Neuronal stem cell (in vitro differentiated cells): ENCODE data around the gene WNT3.

ENCODE experiments used
- DNase-seq: peaks from one replicate; pipeline ENCODE4 v3.0.0-alpha.2; 2013; ENCODE audit warnings: low spot score
- H2AFZ ChIP-seq: one replicate; pipeline ENCODE4 v1.6.1; 2013; ENCODE audit warnings: mild to moderate bottlenecking, low read length, inconsistent platforms
- H2AK5ac ChIP-seq: 2 replicates; pipeline ENCODE4 v1.6.1; 2013; ENCODE audit warnings: low read depth, mild to moderate bottlenecking, inconsistent platforms, low read length, moderate library complexity, mixed read lengths
- H2BK120ac ChIP-seq: 2 replicates; pipeline ENCODE4 v1.6.1; 2013; ENCODE audit warnings: low read depth, mild to moderate bottlenecking, inconsistent platforms, low read length, moderate library complexity, mixed read lengths
- H2BK12ac ChIP-seq: one replicate; pipeline ENCODE4 v1.6.1; 2013; ENCODE audit warnings: low read length, inconsistent platforms
- H2BK15ac ChIP-seq: 2 replicates; pipeline ENCODE4 v1.6.1; 2013; ENCODE audit warnings: mild to moderate bottlenecking, low read length, inconsistent platforms, mixed read lengths
- H2BK5ac ChIP-seq: one replicate; pipeline ENCODE4 v1.6.1; 2013; ENCODE audit warnings: inconsistent platforms, mild to moderate bottlenecking, low read length, moderate library complexity
- H3K14ac ChIP-seq: one replicate; pipeline ENCODE4 v1.6.1; 2013; ENCODE audit warnings: low read length, inconsistent platforms
- H3K18ac ChIP-seq: 2 replicates; pipeline ENCODE4 v1.6.1; 2013; ENCODE audit warnings: low read length, inconsistent platforms
- H3K23ac ChIP-seq: 2 replicates; pipeline ENCODE4 v1.6.1; 2013; ENCODE audit warnings: low read depth, mild to moderate bottlenecking, mixed read lengths, low read length, inconsistent platforms; ENCODE audit not compliant: poor library complexity
- H3K27ac ChIP-seq: replicated peaks from 3 replicates; pipeline ENCODE4 v1.5.1; 2013; ENCODE audit warnings: low read length, inconsistent platforms
- H3K27me3 ChIP-seq, 3 experiments: 2 replicates each; pipeline ENCODE4 v1.6.1; 2013; ENCODE audit warnings: low read length in 3 of 3, mild to moderate bottlenecking in 2 of 3, inconsistent platforms in 1 of 3, low read depth in 1 of 3, mixed read lengths in 1 of 3, moderate library complexity in 1 of 3; ENCODE audit not compliant: control insufficient read depth in 3 of 3, insufficient read depth in 3 of 3
- H3K36me3 ChIP-seq, 2 donors: replicated peaks in 1 of 2; 2 replicates each; pipeline ENCODE4 v1.6.1; 2013; ENCODE audit warnings: low read length in 2 of 2; ENCODE audit not compliant: control insufficient read depth in 2 of 2, insufficient read depth in 2 of 2
- H3K4ac ChIP-seq: 2 replicates; pipeline ENCODE4 v1.6.1; 2013; ENCODE audit warnings: inconsistent platforms, mild to moderate bottlenecking, low read length, moderate library complexity
- H3K4me1 ChIP-seq, 2 donors: 1 replicate in 1 of 2; 2 replicates in 1 of 2; pipeline ENCODE4 v1.6.1; 2013; ENCODE audit warnings: low read length in 2 of 2, low read depth in 1 of 2; ENCODE audit not compliant: control insufficient read depth in 2 of 2, insufficient read depth in 1 of 2
- H3K4me2 ChIP-seq: one replicate; pipeline ENCODE4 v1.6.1; 2013; ENCODE audit warnings: mild to moderate bottlenecking, low read length, inconsistent platforms; ENCODE audit not compliant: insufficient read depth, poor library complexity, severe bottlenecking
- H3K4me3 ChIP-seq, 2 donors: 2 replicates each; pipeline ENCODE4 v1.5.1; 2013; ENCODE audit warnings: low read length in 2 of 2, mild to moderate bottlenecking in 2 of 2, inconsistent platforms in 1 of 2, moderate library complexity in 1 of 2
- H3K79me1 ChIP-seq: one replicate; pipeline ENCODE4 v1.6.1; 2013; ENCODE audit warnings: low read depth, mild to moderate bottlenecking, inconsistent platforms, low read length, moderate library complexity
- H3K9ac ChIP-seq: one replicate; pipeline ENCODE4 v1.6.1; 2013; ENCODE audit warnings: mild to moderate bottlenecking, low read depth, low read length, inconsistent platforms; ENCODE audit not compliant: poor library complexity
- H3K9me3 ChIP-seq, 2 donors: replicated peaks in 1 of 2; 2 replicates each; pipeline versions ENCODE3 to v1.6.1; 2013; ENCODE audit warnings: low read length in 2 of 2, mild to moderate bottlenecking in 2 of 2, inconsistent platforms in 1 of 2, low read depth in 1 of 2, mixed read lengths in 1 of 2, moderate library complexity in 1 of 2; ENCODE audit not compliant: control insufficient read depth in 2 of 2, insufficient read depth in 1 of 2
- H4K8ac ChIP-seq: one replicate; pipeline ENCODE4 v1.6.1; 2013; ENCODE audit warnings: low read depth, mild to moderate bottlenecking, inconsistent platforms, low read length, moderate library complexity
- H4K91ac ChIP-seq: one replicate; pipeline ENCODE4 v1.6.1; 2013; ENCODE audit warnings: low read length, low read depth, mild to moderate bottlenecking, inconsistent platforms; ENCODE audit not compliant: poor library complexity
- WGBS, 2 donors: extraction: QIAGEN DNeasy Blood & Tissue Kit; methylation state at CpG; one replicate each; pipeline ENCODE4 v1.1.7; 2013; ENCODE audit warnings: missing lambda C conversion rate in 2 of 2, mixed read lengths in 1 of 2; ENCODE audit not compliant: insufficient read length in 2 of 2, insufficient replicate concordance in 1 of 2; ENCODE audit errors: extremely low coverage in 2 of 2; 5-methylcytosine and 5-hydroxymethylcytosine counted together

Gene WNT3

GRCh38 chr17:46792071-46792470 lies 26.4 kb downstream of the WNT3 start:
- no peak overlapping the region for H4K91ac ChIP-seq
- H3K4me3 ChIP-seq = no peak overlapping the region
- no peak overlapping the region for H2AK5ac ChIP-seq
- peaks cover 0 to 8% of the 10 kb centered on the region in 2 donors for H3K36me3 ChIP-seq
- no peak overlapping the region for H2BK15ac ChIP-seq
- no peaks in the 10 kb centered on the region for H3K27me3 ChIP-seq
- no peak overlapping the region for H3K14ac ChIP-seq
- H3K4me2 ChIP-seq = no peak overlapping the region
- H4K8ac ChIP-seq = no peak overlapping the region
- H2BK5ac ChIP-seq = no peak overlapping the region
- no peak overlapping the region for H3K27ac ChIP-seq
- H2BK12ac ChIP-seq = no peak overlapping the region
- DNase-seq = no peak
- no peaks in the 10 kb centered on the region for H3K79me1 ChIP-seq
- H3K9me3 ChIP-seq = peaks cover 4% of the 10 kb centered on the region in 2 donors
- no peak overlapping the region for H2AFZ ChIP-seq
- peaks cover 4 to 17% of the 10 kb centered on the region in 2 donors for H3K4me1 ChIP-seq
- H3K23ac ChIP-seq = no peak overlapping the region
- no peak overlapping the region for H3K4ac ChIP-seq
- no peak overlapping the region for H2BK120ac ChIP-seq
- no peak overlapping the region for H3K18ac ChIP-seq
- no CpG with 5 or more reads among the region's 4 CpGs for WGBS, 2 donors
- no peak overlapping the region for H3K9ac ChIP-seq

DNA sequence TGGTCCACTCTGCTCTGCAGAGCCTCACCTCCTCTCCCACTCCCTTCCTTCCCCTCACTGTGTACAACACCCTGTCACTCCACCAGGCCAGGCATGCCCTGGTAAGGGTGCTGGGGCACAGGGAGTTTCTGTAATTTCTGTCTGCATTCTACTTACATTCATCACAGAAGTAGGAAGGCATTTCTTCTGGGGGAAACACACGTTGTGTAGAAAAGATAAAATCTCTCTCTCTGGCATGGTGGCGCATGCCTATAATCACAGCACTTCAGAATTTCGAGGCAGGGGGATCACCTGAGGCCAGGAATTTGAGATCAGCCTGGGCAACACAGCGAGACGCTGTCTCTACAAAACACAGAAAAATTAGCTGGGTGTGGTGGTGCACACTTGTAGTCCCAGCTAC lies 27.0 kb downstream of the WNT3 start:
- H2BK15ac ChIP-seq = no peak overlapping the region
- DNase-seq = no peak
- peaks cover 0 to 1% (median 0%) of the 10 kb centered on the region in 3 experiments for H3K27me3 ChIP-seq
- H2BK12ac ChIP-seq = no peak overlapping the region
- H3K27ac ChIP-seq = no peak overlapping the region
- no peak overlapping the region for H4K91ac ChIP-seq
- H3K79me1 ChIP-seq = no peaks in the 10 kb centered on the region
- no peak overlapping the region for H4K8ac ChIP-seq
- H2AK5ac ChIP-seq = no peak overlapping the region
- no peak overlapping the region for H2AFZ ChIP-seq
- H2BK120ac ChIP-seq = no peak overlapping the region
- no peak overlapping the region for H2BK5ac ChIP-seq
- no peak overlapping the region for H3K14ac ChIP-seq
- H3K4me3 ChIP-seq = no peak overlapping the region
- WGBS, 2 donors = no CpG with 5 or more reads among the region's 5 CpGs
- H3K4me1 ChIP-seq = peaks cover 4 to 17% of the 10 kb centered on the region in 2 donors
- H3K18ac ChIP-seq = no peak overlapping the region
- H3K4me2 ChIP-seq = no peak overlapping the region
- H3K9me3 ChIP-seq = peaks cover 4% of the 10 kb centered on the region in 2 donors
- no peak overlapping the region for H3K23ac ChIP-seq
- H3K4ac ChIP-seq = no peak overlapping the region
- peaks cover 0 to 8% of the 10 kb centered on the region in 2 donors for H3K36me3 ChIP-seq
- no peak overlapping the region for H3K9ac ChIP-seq

DNA sequence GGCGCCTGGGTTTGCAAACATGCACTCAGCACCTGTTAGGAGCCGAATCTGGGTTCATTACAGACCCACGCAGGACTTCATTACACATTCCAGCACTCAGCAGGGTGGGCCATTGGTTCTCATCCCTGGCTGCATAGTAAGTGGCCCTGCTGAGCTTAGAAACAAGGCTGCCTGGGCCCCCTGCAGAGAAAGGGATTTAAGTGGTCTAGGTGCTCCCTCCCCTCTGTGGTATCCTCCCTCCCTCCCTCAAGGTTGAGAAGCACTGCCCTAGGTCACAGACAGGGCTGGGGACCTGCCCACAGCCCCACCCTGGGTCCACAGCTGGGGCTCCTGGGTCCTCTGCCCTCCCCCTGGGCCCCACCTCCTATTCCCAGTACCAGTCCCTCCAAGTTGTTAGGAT lies 28.3 kb downstream of the WNT3 start:
- Histone ChIP-seq H3K4ac (no peak overlapping the region), H3K4me1 (peaks cover 13 to 14% of the 10 kb centered on the region in 2 donors), H3K14ac (no peak overlapping the region), H3K36me3 (peaks cover 0 to 8% of the 10 kb centered on the region in 2 donors), H2BK5ac (no peak overlapping the region), H3K23ac (no peak overlapping the region), H2BK120ac (no peak overlapping the region), H4K91ac (no peak overlapping the region), H3K4me3 (no peak overlapping the region), H2AFZ (no peak overlapping the region), H4K8ac (no peak overlapping the region), H3K9me3 (peaks cover 4% of the 10 kb centered on the region in 2 donors), H3K79me1 (no peaks in the 10 kb centered on the region), H3K4me2 (no peak overlapping the region), H3K9ac (no peak overlapping the region), H2BK15ac (no peak overlapping the region), H3K27me3 (peaks cover 0 to 3% (median 0%) of the 10 kb centered on the region in 3 experiments), H2BK12ac (no peak overlapping the region), H2AK5ac (no peak overlapping the region), H3K18ac (no peak overlapping the region), H3K27ac (no peak overlapping the region)
- no CpG with 5 or more reads among the region's 3 CpGs for WGBS, 2 donors
- no peak for DNase-seq

DNA sequence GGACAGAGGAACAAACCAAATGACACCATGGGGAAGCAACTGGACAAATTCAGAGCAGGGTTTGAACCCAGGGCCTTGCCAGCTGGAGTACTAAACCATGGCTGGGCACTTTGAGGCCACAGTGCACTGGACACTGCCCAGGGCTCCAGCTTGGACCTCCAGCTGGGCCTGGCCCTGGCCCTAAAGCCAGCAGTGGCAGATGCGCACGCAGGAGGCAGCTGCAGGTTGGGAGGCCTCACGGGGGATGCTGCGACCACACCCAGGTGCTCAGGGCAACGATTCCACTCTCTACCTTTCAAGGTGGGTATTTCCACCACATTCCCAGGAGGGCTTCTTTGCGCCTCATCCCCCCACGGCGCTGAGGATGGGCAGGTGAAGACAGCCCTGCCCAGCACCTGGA lies 28.9 kb downstream of the WNT3 start:
- H3K27me3 ChIP-seq = peaks cover 0 to 6% (median 0%) of the 10 kb centered on the region in 3 experiments

More for the DNA sequence above, 28.9 kb downstream of the WNT3 start:
- Histone ChIP-seq H2AK5ac (no peak overlapping the region), H2AFZ (no peak overlapping the region), H3K4me1 (peaks cover 13 to 15% of the 10 kb centered on the region in 2 donors), H3K4ac (no peak overlapping the region), H2BK15ac (no peak overlapping the region), H3K14ac (no peak overlapping the region), H2BK5ac (no peak overlapping the region), H3K18ac (peak overlapping the region; percentile 40), H3K23ac (no peak overlapping the region), H3K79me1 (no peaks in the 10 kb centered on the region), H2BK12ac (no peak overlapping the region), H4K91ac (no peak overlapping the region), H3K27ac (no peak overlapping the region), H3K9ac (no peak overlapping the region), H4K8ac (no peak overlapping the region), H3K36me3 (peaks cover 0 to 8% of the 10 kb centered on the region in 2 donors), H3K4me2 (no peak overlapping the region), H2BK120ac (no peak overlapping the region), H3K4me3 (no peak overlapping the region), H3K9me3 (peaks cover 4% of the 10 kb centered on the region in 2 donors)
- DNase-seq = no peak
- WGBS, 2 donors = no CpG with 5 or more reads among the region's 8 CpGs
